Neuronal stem cell (in vitro differentiated cells): ENCODE measurements around the gene GPRC6A.

ENCODE experiments used
- DNase-seq: peaks from one replicate; pipeline ENCODE4 v3.0.0-alpha.2; 2013; ENCODE audit warnings: low spot score
- H2AFZ ChIP-seq: one replicate; pipeline ENCODE4 v1.6.1; 2013; ENCODE audit warnings: mild to moderate bottlenecking, low read length, inconsistent platforms
- H2AK5ac ChIP-seq: 2 replicates; pipeline ENCODE4 v1.6.1; 2013; ENCODE audit warnings: low read depth, mild to moderate bottlenecking, inconsistent platforms, low read length, moderate library complexity, mixed read lengths
- H2BK120ac ChIP-seq: 2 replicates; pipeline ENCODE4 v1.6.1; 2013; ENCODE audit warnings: low read depth, mild to moderate bottlenecking, inconsistent platforms, low read length, moderate library complexity, mixed read lengths
- H2BK12ac ChIP-seq: one replicate; pipeline ENCODE4 v1.6.1; 2013; ENCODE audit warnings: low read length, inconsistent platforms
- H2BK15ac ChIP-seq: 2 replicates; pipeline ENCODE4 v1.6.1; 2013; ENCODE audit warnings: mild to moderate bottlenecking, low read length, inconsistent platforms, mixed read lengths
- H2BK5ac ChIP-seq: one replicate; pipeline ENCODE4 v1.6.1; 2013; ENCODE audit warnings: inconsistent platforms, mild to moderate bottlenecking, low read length, moderate library complexity
- H3K14ac ChIP-seq: one replicate; pipeline ENCODE4 v1.6.1; 2013; ENCODE audit warnings: low read length, inconsistent platforms
- H3K18ac ChIP-seq: 2 replicates; pipeline ENCODE4 v1.6.1; 2013; ENCODE audit warnings: low read length, inconsistent platforms
- H3K23ac ChIP-seq: 2 replicates; pipeline ENCODE4 v1.6.1; 2013; ENCODE audit warnings: low read depth, mild to moderate bottlenecking, mixed read lengths, low read length, inconsistent platforms; ENCODE audit not compliant: poor library complexity
- H3K27ac ChIP-seq: replicated peaks from 3 replicates; pipeline ENCODE4 v1.5.1; 2013; ENCODE audit warnings: low read length, inconsistent platforms
- H3K27me3 ChIP-seq, 3 experiments: 2 replicates each; pipeline ENCODE4 v1.6.1; 2013; ENCODE audit warnings: low read length in 3 of 3, mild to moderate bottlenecking in 2 of 3, inconsistent platforms in 1 of 3, low read depth in 1 of 3, mixed read lengths in 1 of 3, moderate library complexity in 1 of 3; ENCODE audit not compliant: control insufficient read depth in 3 of 3, insufficient read depth in 3 of 3
- H3K36me3 ChIP-seq, 2 donors: replicated peaks in 1 of 2; 2 replicates each; pipeline ENCODE4 v1.6.1; 2013; ENCODE audit warnings: low read length in 2 of 2; ENCODE audit not compliant: control insufficient read depth in 2 of 2, insufficient read depth in 2 of 2
- H3K4ac ChIP-seq: 2 replicates; pipeline ENCODE4 v1.6.1; 2013; ENCODE audit warnings: inconsistent platforms, mild to moderate bottlenecking, low read length, moderate library complexity
- H3K4me1 ChIP-seq, 2 donors: 1 replicate in 1 of 2; 2 replicates in 1 of 2; pipeline ENCODE4 v1.6.1; 2013; ENCODE audit warnings: low read length in 2 of 2, low read depth in 1 of 2; ENCODE audit not compliant: control insufficient read depth in 2 of 2, insufficient read depth in 1 of 2
- H3K4me2 ChIP-seq: one replicate; pipeline ENCODE4 v1.6.1; 2013; ENCODE audit warnings: mild to moderate bottlenecking, low read length, inconsistent platforms; ENCODE audit not compliant: insufficient read depth, poor library complexity, severe bottlenecking
- H3K4me3 ChIP-seq, 2 donors: 2 replicates each; pipeline ENCODE4 v1.5.1; 2013; ENCODE audit warnings: low read length in 2 of 2, mild to moderate bottlenecking in 2 of 2, inconsistent platforms in 1 of 2, moderate library complexity in 1 of 2
- H3K79me1 ChIP-seq: one replicate; pipeline ENCODE4 v1.6.1; 2013; ENCODE audit warnings: low read depth, mild to moderate bottlenecking, inconsistent platforms, low read length, moderate library complexity
- H3K9ac ChIP-seq: one replicate; pipeline ENCODE4 v1.6.1; 2013; ENCODE audit warnings: mild to moderate bottlenecking, low read depth, low read length, inconsistent platforms; ENCODE audit not compliant: poor library complexity
- H3K9me3 ChIP-seq, 2 donors: replicated peaks in 1 of 2; 2 replicates each; pipeline versions ENCODE3 to v1.6.1; 2013; ENCODE audit warnings: low read length in 2 of 2, mild to moderate bottlenecking in 2 of 2, inconsistent platforms in 1 of 2, low read depth in 1 of 2, mixed read lengths in 1 of 2, moderate library complexity in 1 of 2; ENCODE audit not compliant: control insufficient read depth in 2 of 2, insufficient read depth in 1 of 2
- H4K8ac ChIP-seq: one replicate; pipeline ENCODE4 v1.6.1; 2013; ENCODE audit warnings: low read depth, mild to moderate bottlenecking, inconsistent platforms, low read length, moderate library complexity
- H4K91ac ChIP-seq: one replicate; pipeline ENCODE4 v1.6.1; 2013; ENCODE audit warnings: low read length, low read depth, mild to moderate bottlenecking, inconsistent platforms; ENCODE audit not compliant: poor library complexity
- WGBS, 2 donors: extraction: QIAGEN DNeasy Blood & Tissue Kit; methylation state at CpG; one replicate each; pipeline ENCODE4 v1.1.7; 2013; ENCODE audit warnings: missing lambda C conversion rate in 2 of 2, mixed read lengths in 1 of 2; ENCODE audit not compliant: insufficient read length in 2 of 2, insufficient replicate concordance in 1 of 2; ENCODE audit errors: extremely low coverage in 2 of 2; 5-methylcytosine and 5-hydroxymethylcytosine counted together

Gene GPRC6A

DNA sequence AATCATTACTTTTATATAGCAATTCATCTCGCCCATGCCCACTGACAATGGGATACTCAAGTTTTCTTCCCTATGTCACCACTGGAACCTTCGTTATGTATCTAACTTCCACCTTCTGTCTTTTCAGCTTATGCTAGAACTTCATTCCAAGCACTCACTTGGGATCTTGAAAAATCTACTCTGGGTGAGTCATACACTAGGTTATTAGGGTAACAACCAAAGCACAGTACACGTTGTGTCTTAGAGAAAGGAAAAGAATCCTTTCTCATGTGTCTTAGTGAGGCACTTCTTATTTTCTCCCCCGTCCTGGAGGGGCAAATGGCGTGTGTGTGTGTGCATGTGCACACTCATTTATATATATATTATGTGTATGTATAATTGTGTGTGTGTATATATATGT, 45.0 kb downstream of the GPRC6A start:
- H3K27ac ChIP-seq: no peak overlapping the region
- no peak overlapping the region for H2AFZ ChIP-seq
- no peak overlapping the region for H2BK5ac ChIP-seq
- H3K4me2 ChIP-seq: no peak overlapping the region
- H2BK15ac ChIP-seq: no peak overlapping the region
- no peak overlapping the region for H3K9ac ChIP-seq
- H4K8ac ChIP-seq: no peak overlapping the region
- no peak overlapping the region for H4K91ac ChIP-seq
- H3K27me3 ChIP-seq: no peaks in the 10 kb centered on the region
- no peak overlapping the region for H2BK120ac ChIP-seq
- no peaks in the 10 kb centered on the region for H3K9me3 ChIP-seq
- DNase-seq: no peak
- H3K23ac ChIP-seq: no peak overlapping the region
- no peak overlapping the region for H3K14ac ChIP-seq
- no peaks in the 10 kb centered on the region for H3K36me3 ChIP-seq
- no peaks in the 10 kb centered on the region for H3K79me1 ChIP-seq
- no peak overlapping the region for H2BK12ac ChIP-seq
- H3K4ac ChIP-seq: no peak overlapping the region
- H3K18ac ChIP-seq: no peak overlapping the region
- no peaks in the 10 kb centered on the region for H3K4me1 ChIP-seq
- H2AK5ac ChIP-seq: no peak overlapping the region
- H3K4me3 ChIP-seq: no peak overlapping the region
- WGBS, 2 donors: no CpG with 5 or more reads among the region's 5 CpGs

GRCh38 chr6:116779573-116780164, 49.2 kb downstream of the GPRC6A start:
- Histone ChIP-seq H2BK5ac (no peak overlapping the region), H3K79me1 (no peaks in the 10 kb centered on the region), H4K8ac (no peak overlapping the region), H3K4me1 (no peaks in the 10 kb centered on the region), H3K9ac (no peak overlapping the region), H3K18ac (no peak overlapping the region), H3K27ac (no peak overlapping the region), H2BK120ac (no peak overlapping the region), H3K14ac (no peak overlapping the region), H4K91ac (no peak overlapping the region), H2BK12ac (no peak overlapping the region), H3K9me3 (no peaks in the 10 kb centered on the region), H3K4me2 (no peak overlapping the region), H3K4me3 (no peak overlapping the region), H2AFZ (peak overlapping the region; percentile 60), H2AK5ac (no peak overlapping the region), H3K27me3 (no peaks in the 10 kb centered on the region), H2BK15ac (no peak overlapping the region), H3K23ac (no peak overlapping the region), H3K36me3 (no peaks in the 10 kb centered on the region), H3K4ac (no peak overlapping the region)
- no CpG with 5 or more reads among the region's 13 CpGs for WGBS, 2 donors
- DNase-seq: peak; percentile 26

- no peak overlapping the region for H3K4me3 ChIP-seq
- no peak overlapping the region for H3K18ac ChIP-seq
Observed at GRCh38 chr6:116773886-116774285, 55.0 kb downstream of the GPRC6A start.

GRCh38 chr6:116772450-116772849, 56.4 kb downstream of the GPRC6A start:
- Histone ChIP-seq H2AFZ (no peak overlapping the region), H3K4me1 (no peaks in the 10 kb centered on the region)
- WGBS, 2 donors: no CpG with 5 or more reads among the region's 1 CpG

More at GRCh38 chr6:116773886-116774285, 55.0 kb downstream of the GPRC6A start:
- Histone ChIP-seq H3K36me3 (no peaks in the 10 kb centered on the region), H3K9ac (no peak overlapping the region), H3K79me1 (no peaks in the 10 kb centered on the region), H3K9me3 (no peaks in the 10 kb centered on the region), H3K4me2 (no peak overlapping the region), H4K8ac (no peak overlapping the region), H2BK12ac (no peak overlapping the region), H2AFZ (no peak overlapping the region), H3K23ac (no peak overlapping the region), H2BK5ac (no peak overlapping the region), H2BK15ac (no peak overlapping the region), H3K14ac (no peak overlapping the region), H2AK5ac (no peak overlapping the region), H3K27ac (no peak overlapping the region), H3K27me3 (no peaks in the 10 kb centered on the region), H2BK120ac (no peak overlapping the region), H3K4me1 (no peaks in the 10 kb centered on the region), H3K4ac (no peak overlapping the region), H4K91ac (no peak overlapping the region)
- no peak for DNase-seq
- WGBS, 2 donors: no CpG with 5 or more reads among the region's 1 CpG

More at GRCh38 chr6:116772450-116772849, 56.4 kb downstream of the GPRC6A start:
- no peaks in the 10 kb centered on the region for H3K9me3 ChIP-seq
- no peak overlapping the region for H2BK15ac ChIP-seq
- H2BK5ac ChIP-seq: no peak overlapping the region
- no peaks in the 10 kb centered on the region for H3K36me3 ChIP-seq
- H3K4me2 ChIP-seq: no peak overlapping the region
- peaks cover 0 to 10% (median 0%) of the 10 kb centered on the region in 3 experiments for H3K27me3 ChIP-seq
- DNase-seq: no peak
- H3K79me1 ChIP-seq: no peaks in the 10 kb centered on the region
- no peak overlapping the region for H2BK120ac ChIP-seq
- H4K8ac ChIP-seq: no peak overlapping the region
- H2BK12ac ChIP-seq: no peak overlapping the region
- H3K18ac ChIP-seq: no peak overlapping the region
- no peak overlapping the region for H3K9ac ChIP-seq
- H3K14ac ChIP-seq: no peak overlapping the region
- no peak overlapping the region for H3K4ac ChIP-seq
- no peak overlapping the region for H3K23ac ChIP-seq
- H3K4me3 ChIP-seq: no peak overlapping the region
- H2AK5ac ChIP-seq: no peak overlapping the region
- no peak overlapping the region for H4K91ac ChIP-seq
- H3K27ac ChIP-seq: no peak overlapping the region
